ENCODE results near the gene GIGYF2.

The GIGYF2 gene

DNA sequence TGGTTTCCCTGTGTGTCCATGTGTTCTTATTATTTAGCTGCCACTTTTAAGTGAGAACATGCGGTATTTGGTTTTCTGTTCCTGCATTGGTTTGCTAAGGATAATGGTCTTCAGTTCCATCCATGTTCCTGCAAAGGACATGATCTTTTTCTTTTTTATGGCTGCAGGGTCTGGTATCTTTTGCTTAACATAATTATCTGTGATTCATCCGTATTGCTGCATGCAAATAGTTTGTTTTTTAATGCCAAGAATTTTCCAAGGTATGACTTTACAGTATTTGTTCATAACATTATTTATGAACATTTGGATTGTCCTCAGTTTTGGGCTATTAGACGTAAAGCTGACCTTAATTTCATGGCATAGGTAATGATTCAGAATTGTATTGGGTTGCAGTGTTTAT lies 17.8 kb downstream of the GIGYF2 start:
- TF ChIP-seq SIN3A (IDR thresholded peaks at IDR 0.05; ENCODE audit: borderline replicate concordance, insufficient read depth, low read length) = no peak
- TF ChIP-seq POLR2AphosphoS5 (IDR thresholded peaks at IDR 0.05; ENCODE audit: low read depth, low read length) = no peak
- TF ChIP-seq, protein P1, sequence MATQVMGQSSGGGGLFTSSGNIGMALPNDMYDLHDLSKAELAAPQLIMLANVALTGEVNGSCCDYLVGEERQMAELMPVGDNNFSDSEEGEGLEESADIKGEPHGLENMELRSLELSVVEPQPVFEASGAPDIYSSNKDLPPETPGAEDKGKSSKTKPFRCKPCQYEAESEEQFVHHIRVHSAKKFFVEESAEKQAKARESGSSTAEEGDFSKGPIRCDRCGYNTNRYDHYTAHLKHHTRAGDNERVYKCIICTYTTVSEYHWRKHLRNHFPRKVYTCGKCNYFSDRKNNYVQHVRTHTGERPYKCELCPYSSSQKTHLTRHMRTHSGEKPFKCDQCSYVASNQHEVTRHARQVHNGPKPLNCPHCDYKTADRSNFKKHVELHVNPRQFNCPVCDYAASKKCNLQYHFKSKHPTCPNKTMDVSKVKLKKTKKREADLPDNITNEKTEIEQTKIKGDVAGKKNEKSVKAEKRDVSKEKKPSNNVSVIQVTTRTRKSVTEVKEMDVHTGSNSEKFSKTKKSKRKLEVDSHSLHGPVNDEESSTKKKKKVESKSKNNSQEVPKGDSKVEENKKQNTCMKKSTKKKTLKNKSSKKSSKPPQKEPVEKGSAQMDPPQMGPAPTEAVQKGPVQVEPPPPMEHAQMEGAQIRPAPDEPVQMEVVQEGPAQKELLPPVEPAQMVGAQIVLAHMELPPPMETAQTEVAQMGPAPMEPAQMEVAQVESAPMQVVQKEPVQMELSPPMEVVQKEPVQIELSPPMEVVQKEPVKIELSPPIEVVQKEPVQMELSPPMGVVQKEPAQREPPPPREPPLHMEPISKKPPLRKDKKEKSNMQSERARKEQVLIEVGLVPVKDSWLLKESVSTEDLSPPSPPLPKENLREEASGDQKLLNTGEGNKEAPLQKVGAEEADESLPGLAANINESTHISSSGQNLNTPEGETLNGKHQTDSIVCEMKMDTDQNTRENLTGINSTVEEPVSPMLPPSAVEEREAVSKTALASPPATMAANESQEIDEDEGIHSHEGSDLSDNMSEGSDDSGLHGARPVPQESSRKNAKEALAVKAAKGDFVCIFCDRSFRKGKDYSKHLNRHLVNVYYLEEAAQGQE (IDR thresholded peaks at IDR 0.05; ENCODE audit: insufficient read depth in 1 of 2, low read depth in 2 of 2, low read length in 2 of 2) = no peak
- TF ChIP-seq TAF1 (IDR thresholded peaks at IDR 0.05; ENCODE audit: borderline replicate concordance, insufficient read depth, low read length) = no peak

GRCh38 chr2:232721261-232721660 lies 24.1 kb downstream of the GIGYF2 start:
- no peak for TF ChIP-seq POLR2AphosphoS5 (IDR thresholded peaks at IDR 0.05; ENCODE audit: low read depth, low read length)
- TF ChIP-seq SIN3A (IDR thresholded peaks at IDR 0.05; ENCODE audit: borderline replicate concordance, insufficient read depth, low read length) = no peak
- TF ChIP-seq FOXP2 (optimal IDR thresholded peaks at IDR 0.05; ENCODE audit: borderline replicate concordance, extremely low read depth, extremely low read length, insufficient read depth) = no peak
- no peak for TF ChIP-seq TAF1 (IDR thresholded peaks at IDR 0.05; ENCODE audit: borderline replicate concordance, insufficient read depth, low read length)

DNA sequence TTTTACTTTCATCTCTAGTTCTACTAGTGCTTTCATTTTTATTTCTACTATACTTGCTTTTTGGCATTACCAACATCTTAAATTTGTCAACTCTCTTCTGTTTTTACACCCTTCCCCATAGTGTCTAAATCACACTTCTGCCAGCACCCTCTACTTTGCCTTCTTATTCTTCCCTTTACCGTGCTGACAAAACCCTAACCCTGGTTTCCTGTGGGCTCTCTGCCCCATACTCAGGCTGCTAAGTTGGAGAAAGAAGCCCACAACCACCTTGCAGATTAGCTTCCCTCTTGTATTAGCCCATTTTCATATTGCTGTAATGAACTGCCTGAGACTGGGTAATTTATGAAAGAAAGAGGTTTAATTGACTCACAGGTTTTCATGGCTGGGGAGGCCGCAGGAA lies 24.8 kb downstream of the GIGYF2 start:
- TF ChIP-seq FOXP2 (optimal IDR thresholded peaks at IDR 0.05; ENCODE audit: borderline replicate concordance, extremely low read depth, extremely low read length, insufficient read depth) (no peak), TAF1 (IDR thresholded peaks at IDR 0.05; ENCODE audit: borderline replicate concordance, insufficient read depth, low read length) (no peak), SIN3A (IDR thresholded peaks at IDR 0.05; ENCODE audit: borderline replicate concordance, insufficient read depth, low read length) (no peak), POLR2AphosphoS5 (IDR thresholded peaks at IDR 0.05; ENCODE audit: low read depth, low read length) (no peak)
- TF ChIP-seq, protein P1 (IDR thresholded peaks at IDR 0.05; ENCODE audit: insufficient read depth in 1 of 2, low read depth in 2 of 2, low read length in 2 of 2) = no peak

GRCh38 chr2:232723027-232723426 lies 25.9 kb downstream of the GIGYF2 start:
- TF ChIP-seq TAF1 (IDR thresholded peaks at IDR 0.05; ENCODE audit: borderline replicate concordance, insufficient read depth, low read length) (no peak), SIN3A (IDR thresholded peaks at IDR 0.05; ENCODE audit: borderline replicate concordance, insufficient read depth, low read length) (no peak), POLR2AphosphoS5 (IDR thresholded peaks at IDR 0.05; ENCODE audit: low read depth, low read length) (no peak), FOXP2 (optimal IDR thresholded peaks at IDR 0.05; ENCODE audit: borderline replicate concordance, extremely low read depth, extremely low read length, insufficient read depth) (no peak)
- TF ChIP-seq, protein P1 (IDR thresholded peaks at IDR 0.05; ENCODE audit: insufficient read depth in 1 of 2, low read depth in 2 of 2, low read length in 2 of 2) = no peak

DNA sequence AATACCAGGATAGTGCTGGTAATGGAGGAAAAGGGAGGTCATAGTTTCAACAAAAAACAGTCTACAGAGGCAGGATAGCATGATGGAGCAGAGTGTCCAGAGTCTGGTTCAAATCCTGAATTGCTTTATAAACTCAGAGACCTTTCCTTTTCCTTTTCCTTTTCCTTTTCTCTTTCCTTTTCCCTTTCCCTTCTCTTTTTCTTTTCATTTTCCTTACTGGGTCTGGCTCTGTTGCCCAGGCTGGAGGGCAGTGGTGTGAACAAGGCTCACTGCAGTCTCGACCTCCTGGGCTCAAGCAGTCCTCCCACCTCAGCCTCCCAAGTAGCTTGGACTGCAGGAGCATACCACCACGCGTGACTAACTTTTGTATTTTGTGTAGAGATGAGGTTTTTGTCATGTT lies 31.7 kb downstream of the GIGYF2 start:
- TF ChIP-seq FOXP2 (optimal IDR thresholded peaks at IDR 0.05; ENCODE audit: borderline replicate concordance, extremely low read depth, extremely low read length, insufficient read depth) = no peak
- TF ChIP-seq, protein P1 (IDR thresholded peaks at IDR 0.05; ENCODE audit: insufficient read depth in 1 of 2, low read depth in 2 of 2, low read length in 2 of 2) = no peak
- TF ChIP-seq TAF1 (IDR thresholded peaks at IDR 0.05; ENCODE audit: borderline replicate concordance, insufficient read depth, low read length) = no peak
- TF ChIP-seq SIN3A (IDR thresholded peaks at IDR 0.05; ENCODE audit: borderline replicate concordance, insufficient read depth, low read length) = no peak
- TF ChIP-seq POLR2AphosphoS5 (IDR thresholded peaks at IDR 0.05; ENCODE audit: low read depth, low read length) = no peak

All from PFSK-1 (cell line).